ENCODE measurements around the gene GPR84.

Gene GPR84

DNA sequence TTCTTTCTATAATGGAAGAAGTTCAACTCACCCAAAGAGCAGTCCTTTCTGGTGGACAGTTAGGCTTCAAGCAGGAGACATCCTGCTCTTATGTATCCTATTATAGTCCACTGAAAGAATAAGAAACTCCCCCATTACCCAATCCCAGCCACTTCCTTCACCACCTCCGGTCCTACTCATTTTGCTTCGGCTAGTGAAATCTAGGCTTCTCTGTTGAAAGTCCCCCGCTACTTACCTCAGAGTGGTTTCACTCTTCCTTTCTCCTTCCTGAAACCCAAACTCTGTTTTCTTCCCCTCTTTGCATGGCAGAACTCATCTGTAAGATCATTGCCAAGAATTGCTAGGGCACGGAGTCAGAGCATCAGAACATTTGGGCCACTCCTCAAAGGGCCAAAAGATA is at the start of gene GPR84:
TSS of gene GPR84 (minus strand) at position 74 of the 400 bp plus-strand sequence. CDS start 635 bp downstream, outside the sequence.
- DNase-seq (ENCODE audit: low read depth), result no peak

DNA sequence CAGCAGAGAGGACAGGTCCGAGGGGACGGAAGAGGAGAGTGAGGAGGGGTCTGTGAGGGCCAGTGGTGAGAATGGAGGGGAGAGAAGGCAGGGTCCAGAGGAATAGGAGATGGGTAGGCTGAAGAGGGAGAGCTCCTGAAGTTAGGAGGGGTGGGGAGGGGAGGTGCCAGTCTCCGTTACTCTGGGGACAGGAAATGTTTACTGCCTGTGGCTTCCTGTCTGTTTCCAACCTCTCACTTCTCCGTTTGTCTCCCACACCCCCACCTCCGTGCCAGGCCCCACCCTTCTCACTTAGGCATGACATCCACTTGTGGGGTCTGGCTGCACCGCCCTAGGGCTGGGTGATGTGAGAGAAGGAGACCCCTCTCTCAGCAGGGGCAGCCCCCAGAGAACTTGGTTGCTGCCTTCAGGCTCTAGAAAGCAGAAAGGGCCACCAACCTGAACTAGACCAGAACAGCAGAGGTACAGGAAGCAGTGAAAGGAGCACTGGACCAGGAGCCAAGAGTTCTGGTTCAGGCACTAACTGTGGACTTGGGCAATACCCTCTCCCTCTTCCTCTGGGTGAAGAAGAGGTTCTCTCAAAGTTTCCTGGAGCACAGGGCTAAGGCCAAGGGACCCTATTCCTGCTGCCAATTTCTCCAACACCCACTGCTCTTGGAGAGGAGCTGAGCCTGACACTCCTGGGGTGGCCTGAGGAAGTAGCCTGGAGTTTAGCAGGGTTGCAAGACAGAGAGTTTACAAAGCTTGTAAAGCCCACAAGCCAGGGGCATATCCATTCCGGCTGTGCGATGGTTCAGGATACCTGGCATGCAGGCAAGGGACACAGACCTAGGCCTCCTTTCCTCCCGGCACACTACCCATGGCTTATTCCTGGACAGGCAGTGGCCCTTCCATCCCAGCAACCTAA is 49.3 kb upstream of the GPR84 start:
- peak; percentile 50 for DNase-seq (ENCODE audit: low read depth)

DNA sequence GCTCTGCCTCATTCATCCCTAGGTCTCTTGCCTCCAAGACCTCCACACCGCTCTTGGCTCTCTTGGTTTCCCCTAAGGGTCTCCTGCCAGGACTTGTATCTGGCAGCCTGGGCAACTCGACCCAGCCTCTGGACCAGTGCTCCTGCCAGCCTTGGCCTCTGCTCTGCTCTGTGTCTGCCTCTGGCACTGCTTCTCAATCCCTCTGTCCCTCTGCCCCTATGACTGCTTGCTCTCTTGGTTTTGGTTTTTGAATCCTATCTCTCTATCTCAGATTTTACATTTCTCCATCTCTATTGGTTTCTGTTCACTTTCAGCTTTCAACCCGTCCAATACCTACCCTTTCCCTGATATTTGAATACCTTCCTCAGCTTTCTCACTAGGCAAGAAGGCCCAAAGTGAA is 48.5 kb upstream of the GPR84 start:
- no peak for DNase-seq (ENCODE audit: low read depth)

DNA sequence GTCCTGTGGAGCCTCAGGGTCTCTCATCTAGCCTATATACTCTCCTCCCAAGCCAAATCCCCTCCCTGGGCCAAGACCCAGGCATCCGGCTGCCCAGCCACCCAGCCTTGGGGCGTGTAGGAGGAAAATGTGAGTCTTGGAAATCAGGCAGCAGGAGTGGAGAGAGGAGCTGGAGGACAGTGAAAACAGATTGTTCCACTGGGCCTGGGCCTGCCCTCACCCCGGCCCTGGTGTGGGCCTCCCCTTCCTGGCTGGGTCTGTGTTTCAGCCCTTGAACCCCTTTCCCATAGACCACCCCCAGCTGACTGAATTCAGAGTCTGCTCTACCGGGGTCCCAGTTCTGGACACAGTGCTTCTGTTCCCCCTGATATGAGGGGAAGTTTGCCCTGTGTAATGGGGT is 48.1 kb upstream of the GPR84 start:
- no peak for DNase-seq (ENCODE audit: low read depth)

DNA sequence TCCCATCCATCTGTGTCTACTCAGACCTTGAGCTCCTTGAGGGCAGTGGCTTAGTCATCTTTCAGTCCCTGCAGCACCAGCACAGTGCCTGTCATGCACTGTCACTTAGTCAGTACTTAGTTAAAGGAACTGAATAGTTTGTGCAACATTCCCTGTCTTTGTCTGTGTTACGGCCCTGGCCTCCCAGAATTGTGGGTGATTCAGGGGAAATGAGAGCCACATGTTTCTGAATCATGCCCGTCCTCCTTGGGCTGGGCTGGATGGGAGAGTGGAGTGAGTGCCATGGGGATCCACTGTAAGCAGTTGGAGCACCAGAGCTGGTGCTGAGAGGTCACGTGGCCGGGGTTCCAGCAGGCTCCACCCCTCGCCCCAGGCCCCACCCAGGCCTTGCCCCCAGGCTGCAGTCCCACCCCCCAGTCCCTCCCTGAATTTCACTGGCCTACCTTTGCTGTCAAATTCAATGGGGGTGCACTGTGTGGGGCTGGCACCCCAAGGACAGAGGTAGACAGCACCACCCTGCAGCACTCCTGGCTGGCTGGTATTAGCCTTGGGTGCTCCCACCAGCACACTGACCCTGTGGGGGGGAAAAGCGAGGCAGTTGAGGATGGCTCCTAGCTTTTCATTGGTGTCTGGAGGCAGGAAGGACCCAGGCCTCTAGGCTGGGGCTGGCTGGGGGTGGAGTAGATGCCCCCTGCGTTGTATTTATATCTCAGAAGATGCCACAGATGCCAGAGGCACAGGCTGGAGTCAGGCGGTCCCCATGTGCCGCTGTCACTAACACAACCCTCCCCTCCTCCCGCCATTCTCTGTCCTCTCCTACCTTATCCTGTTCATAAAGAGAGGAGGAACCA is 47.3 kb upstream of the GPR84 start:
- DNase-seq (ENCODE audit: low read depth), result peak; percentile 61

DNA sequence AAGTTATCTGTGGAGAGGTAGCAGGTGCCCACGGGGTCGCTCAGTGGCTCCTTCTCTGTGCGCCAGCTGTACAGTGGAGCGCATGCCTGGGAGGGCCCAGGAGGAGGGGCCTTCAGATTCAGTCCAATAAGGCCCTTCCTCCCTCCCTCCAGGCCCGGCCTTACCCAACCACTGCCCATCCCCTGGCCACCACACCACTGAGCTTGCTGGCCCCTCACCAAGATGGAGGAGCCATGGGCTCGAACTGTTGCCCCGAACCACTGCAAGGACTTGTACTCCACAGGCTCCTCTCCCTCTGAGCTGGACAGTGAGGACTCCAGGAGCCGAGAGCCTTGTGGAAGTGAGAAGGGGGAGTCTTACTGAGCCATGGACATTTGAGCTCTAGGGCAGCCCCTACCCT is 45.0 kb upstream of the GPR84 start:
- no peak for DNase-seq (ENCODE audit: low read depth)

DNA sequence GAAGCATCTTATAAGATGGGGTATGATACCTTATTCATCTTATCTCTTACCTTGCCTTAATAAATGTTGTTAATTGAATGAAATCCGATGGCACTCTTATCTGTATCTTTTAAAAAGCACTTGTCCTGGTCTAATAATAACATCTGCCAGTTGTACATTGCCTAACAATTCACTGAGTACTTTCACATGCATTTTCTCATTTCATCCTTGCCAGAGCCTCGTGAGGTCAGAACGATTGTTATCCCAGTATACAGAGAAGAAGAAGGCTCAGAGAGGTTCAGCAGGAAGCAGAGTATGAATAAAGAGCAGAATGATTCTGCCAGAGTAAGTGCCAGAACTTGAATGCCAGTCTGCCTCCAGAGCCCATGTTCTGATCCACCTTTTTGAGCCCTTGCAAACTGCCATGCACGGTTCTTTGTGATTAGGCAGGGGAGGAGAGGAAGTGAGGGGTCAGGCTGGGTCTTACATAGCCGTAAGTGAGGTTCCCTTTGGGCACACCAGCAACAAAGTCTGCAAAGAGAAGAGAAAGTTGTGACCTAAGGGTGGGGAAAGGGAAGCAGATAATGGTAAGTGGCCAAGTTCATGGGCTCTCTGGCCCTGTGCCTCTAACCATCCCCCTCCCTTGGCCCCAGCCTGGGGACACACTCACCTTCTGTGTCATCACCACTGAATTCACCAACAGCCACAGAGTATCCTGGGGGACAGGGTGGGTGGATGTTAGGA is 43.1 kb upstream of the GPR84 start:
- no peak for DNase-seq (ENCODE audit: low read depth)

DNA sequence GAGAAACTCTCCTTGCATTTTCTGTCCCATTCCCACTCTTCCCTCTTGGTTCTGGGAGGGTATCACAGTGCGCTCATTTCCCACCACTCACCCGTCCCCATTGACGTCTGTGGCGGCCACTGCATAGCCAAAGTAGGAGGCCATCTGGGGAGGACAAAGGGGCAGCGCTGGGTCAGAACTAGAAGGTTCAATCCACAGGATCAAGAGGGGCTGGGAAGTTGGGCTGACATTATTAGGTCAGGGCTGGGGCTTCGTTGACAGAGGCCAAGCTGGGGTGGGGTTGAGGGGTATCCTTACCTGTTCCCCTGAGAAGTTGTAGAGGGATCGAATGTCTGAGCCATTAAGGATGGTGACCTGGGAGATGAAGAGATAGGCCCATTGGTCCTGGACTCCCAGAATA is 41.3 kb upstream of the GPR84 start:
- DNase-seq (ENCODE audit: low read depth), result no peak

DNA sequence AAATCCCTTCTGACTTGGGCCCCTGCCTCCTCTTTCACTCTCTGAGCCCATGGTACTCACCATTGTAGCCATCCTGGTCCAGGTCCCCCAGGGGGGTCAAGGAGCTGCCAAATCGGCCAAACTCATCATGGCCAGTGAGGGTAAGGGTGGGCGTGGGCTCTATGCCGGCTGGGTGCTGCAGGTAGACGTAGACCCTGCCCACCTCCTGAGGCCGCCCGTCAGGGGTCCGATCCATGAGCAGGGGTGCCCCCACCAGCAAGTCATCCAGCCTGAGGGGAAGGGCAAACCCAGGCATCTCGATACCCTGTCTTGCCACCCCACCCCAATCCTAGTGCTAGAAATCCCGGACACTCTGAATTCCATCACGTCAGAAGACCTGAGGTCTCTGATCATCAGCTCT is 40.8 kb upstream of the GPR84 start:
- DNase-seq (ENCODE audit: low read depth), result no peak

DNA sequence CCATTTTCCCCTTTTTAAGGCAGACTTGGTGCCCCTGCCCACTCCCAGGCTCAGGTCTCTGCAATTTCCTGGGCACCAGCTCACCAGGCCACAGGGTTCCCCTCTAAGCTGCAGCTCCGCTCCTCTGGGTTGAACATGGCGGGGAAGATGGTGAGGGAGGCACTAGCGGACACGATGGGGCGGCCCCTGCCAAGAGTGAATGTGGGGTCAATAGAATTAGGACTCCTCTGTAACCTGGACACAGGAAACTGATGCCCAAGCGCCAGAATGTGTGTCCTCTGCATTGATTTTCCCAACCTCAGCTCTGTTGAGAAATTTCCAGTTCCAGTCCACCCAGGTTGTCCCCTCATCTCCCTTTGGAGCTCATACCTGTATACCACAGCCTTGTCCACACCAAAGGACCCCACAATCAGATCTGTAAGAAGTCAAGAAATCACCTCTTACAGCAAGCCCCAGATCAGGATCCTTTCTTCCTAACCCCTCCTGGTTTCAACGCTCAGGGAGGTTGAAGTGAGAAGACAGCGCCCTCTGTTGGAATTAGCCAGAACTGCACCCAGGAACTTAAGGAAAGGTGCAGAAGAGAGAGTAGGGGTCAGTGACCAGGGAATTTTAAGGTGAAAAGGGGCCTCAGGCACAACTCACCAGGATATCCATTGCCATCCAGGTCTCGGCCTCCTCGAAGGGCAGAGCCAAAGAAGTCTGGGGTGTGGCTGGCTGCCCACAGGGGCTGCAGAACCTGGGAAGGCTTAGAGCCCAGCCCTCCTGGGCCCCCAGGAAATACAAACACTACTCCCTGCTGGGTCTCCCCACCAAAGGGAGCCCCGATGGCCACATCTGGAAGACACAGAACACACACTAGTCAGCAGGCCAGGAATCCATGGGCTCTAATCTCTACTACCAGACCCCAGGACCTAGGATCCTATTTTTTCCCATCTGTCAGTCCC is 40.0 kb upstream of the GPR84 start:
- no peak for DNase-seq (ENCODE audit: low read depth)

DNA sequence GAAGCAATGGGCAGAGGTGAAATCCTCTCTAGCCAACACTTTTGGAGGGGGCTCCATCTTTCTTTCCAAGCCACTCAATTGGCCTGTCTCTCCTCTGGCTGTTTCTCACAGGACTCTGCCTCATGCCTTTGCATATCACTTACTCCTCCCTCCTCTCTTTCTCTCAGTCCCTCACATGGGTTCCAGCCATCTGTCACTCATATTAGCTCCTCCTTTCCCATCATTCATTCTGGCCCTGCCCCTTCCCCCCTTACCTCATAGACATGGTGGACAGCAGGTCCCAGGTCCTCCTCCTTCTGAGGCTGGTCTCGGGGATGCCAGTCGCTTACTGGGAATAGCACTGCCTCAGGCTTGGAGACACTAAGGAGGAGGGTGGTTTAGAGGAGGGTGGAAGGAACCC is 36.8 kb upstream of the GPR84 start:
- DNase-seq (ENCODE audit: low read depth), result no peak

DNA sequence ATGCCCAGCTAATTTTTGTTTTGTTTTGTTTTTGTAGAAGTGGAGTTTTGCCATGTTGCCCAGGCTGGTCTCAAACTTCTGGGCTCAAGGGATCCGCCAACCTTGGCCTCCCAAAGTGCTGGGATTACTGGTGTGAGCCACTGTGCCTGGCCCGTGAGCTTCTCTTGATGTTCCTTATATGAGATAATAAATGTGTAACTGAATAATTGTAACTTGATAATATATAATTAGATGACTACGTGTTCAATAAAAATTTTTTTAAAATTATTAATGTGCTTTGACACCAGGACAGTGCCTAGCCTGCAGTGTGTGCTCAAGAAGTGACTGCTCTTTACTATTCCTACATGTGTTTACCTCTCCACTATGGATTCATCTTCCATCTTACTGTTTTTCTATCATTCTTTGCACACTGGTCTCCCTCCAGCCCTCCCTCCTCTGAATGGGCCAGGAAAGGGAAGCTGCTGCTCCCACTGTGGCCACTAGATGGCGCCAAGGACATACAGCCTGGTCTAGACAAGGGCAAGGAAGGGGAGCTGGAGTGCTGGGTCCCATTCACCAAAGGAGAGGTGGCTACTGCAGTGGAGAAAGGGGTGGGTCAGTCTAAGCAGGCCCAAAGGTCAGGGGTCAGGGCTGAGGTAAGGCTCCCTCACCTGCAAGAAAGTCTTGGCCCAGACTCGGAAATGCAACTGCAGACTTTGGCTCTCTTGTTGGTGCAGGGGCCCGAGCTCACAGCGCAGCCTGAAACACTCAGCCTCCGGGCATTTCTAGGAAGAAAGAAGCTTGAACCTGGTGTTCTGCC is 34.9 kb upstream of the GPR84 start:
- DNase-seq (ENCODE audit: low read depth), result peak; percentile 80

DNA sequence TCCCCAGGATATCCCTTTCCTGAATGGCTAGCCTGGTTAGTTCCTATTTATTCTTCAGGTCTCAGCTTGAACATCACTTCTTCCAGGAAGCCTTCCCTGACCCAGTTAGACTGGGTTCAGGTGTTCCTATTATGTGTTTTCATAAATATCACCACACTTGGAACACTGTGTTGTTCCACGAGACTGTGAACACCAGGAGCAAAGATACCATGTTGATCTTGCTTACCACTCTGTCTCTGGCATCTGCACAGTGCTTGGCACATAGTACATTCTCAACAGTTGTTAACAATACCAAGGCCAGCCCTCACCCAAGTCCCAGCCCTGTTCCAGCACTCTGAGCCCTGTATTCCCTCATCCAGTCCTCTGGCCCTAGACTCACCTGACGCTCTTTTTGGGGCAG is 33.9 kb upstream of the GPR84 start:
- no peak for DNase-seq (ENCODE audit: low read depth)

DNA sequence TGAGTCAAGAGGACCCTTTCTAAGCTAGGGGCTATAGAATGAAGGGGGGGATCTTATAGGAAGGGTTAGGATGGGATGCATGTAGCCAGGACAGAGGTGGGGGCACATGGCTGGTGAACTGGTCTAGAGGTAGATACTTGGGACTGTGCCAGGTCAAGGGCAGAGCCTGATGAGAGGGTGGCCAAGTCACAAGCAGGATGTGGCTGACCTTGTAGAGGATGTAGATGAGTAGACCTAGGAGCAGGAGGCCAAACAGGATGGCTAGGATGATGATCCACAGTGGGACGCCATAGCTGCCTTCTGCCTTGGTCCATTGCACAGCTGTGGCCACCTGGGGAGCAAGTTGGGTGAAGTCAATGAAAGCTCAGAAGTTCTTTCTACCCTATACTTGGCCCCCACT is 32.9 kb upstream of the GPR84 start:
- no peak for DNase-seq (ENCODE audit: low read depth)

DNA sequence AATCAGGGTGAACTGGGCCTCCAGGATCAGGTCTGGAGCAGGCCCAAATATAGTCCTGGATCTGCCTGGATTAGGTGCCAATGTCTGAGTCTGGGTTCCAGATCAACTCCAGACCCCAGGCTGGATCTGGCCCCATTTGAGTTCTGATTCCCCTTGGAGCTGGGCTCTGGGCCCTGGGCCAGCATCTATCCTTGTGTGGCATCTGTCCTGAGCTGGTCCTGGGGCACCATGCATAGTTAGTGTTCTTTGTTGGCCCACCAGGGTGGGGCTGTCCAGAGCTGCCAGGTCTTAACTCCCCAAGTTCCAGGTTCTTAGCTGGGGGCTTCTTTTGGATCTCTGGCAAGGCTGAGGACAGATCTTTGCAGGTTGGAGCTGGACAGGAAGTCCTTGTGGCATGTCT is 31.3 kb upstream of the GPR84 start:
- DNase-seq (ENCODE audit: low read depth), result no peak

DNA sequence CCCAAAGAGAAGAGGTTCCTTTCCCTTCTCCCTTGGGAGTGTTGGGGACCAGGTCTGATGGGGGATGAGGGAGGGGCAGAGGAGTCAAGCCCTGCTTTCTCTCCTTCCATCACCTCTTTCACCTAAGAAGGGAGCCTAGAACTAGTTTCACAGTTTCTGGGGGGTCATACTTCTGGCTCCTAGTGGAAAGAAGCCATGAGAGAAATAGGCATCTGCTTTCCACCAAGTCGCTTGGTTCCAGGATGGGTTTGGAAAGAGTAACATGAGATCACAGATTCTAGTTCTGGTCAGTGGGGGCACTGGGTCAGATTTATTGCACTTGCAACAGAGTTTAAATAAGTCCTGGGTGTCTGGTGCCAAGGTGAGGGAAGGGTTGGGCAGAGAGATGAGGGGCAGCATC is 30.7 kb upstream of the GPR84 start:
- no peak for DNase-seq (ENCODE audit: low read depth)

DNA sequence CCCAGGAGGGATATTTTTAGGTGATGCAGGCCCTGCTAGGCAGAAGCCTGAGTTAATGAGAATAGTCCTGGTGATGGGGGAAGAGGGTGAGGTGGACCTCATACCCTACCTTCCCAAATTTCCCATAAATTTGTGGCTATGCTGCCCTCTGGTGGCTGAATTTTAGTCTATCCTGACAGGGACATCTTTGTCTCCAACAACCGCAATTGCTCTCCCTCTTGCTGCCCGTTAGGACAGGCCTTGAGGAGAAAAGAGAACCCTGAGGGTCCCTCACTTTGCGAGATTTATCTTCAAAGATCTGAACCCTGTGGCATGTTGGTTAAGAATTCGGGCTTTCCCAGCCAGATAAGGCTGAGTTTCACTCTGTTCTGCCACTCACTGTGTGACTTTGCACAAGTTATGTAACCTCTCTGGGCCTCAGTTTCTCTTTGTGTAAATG is 30.0 kb upstream of the GPR84 start:
- DNase-seq (ENCODE audit: low read depth), result no peak

DNA sequence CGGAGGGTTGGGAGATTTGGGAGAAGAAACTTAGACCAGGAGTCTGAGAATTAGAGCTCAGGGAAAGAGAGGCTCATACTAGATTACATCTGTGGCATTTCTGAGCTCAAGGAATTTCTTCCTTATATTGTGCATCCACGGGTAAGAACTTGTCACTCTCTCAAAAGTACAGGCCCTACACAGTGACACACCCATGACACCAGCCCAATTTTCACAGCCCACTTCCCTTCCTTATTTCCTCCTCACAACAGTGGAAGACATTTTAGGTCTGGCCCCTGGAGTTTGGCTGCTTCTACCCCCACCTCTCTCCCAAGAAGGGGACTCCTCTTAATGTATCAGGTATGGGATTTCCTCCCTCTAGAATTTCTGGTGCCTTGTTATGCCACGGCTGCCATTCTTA is 29.5 kb upstream of the GPR84 start:
- DNase-seq (ENCODE audit: low read depth), result no peak

DNA sequence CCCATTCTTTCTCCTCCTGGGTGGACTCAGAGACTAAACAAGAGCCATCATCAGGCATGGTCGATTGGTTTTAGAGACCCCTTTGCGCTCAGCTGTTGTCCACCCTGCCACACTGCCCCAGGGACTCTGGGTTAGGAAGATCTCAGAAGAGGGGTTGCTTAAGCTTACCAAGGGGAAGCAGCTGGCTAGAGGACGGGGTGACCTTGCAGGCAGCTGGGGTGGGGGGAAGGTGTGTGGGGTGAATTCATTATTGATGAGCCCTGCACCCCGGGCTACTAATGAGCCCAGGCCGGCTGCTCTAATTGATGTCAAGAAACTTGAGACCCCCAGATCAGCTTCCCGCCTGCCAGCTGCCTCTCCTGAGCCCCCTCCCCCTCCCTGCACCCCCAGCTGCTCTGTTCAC is 28.9 kb upstream of the GPR84 start:
- no peak for DNase-seq (ENCODE audit: low read depth)

DNA sequence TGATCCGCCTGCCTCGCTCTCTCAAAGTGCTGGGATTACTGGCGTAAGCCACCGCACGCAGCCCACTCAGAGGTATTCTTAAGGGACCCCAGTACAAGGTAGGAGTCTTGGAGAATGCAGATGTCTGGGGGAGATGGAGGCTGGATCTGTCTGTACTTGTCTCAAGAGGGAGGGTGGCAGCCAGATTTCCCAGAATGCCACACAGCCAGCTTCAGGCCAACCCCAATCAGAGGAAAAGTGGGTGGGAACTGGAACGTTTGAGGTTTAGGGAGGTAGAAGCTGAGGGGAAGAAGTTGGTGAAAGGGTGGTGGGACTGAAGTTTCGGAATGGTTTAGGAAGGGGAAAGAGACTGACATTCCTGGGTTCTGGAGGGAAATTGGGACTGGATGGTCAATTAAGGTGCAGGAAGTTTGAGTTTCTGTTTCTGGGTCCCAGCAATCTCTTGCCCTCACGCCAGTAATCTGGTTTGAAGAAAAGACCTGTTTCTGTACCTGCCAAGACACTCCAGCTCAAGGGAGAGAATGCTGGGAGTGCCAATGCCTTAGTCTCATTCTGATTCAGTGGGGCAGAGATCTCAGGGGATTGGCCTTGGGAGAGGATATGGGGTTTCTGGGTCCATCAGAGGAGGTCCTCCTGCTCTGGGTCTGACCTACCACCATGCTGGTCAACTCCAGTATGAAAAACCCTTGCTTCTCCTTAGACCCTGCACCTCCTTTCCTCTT is 28.4 kb upstream of the GPR84 start:
- DNase-seq (ENCODE audit: low read depth), result no peak

Measured in activated T-cell treated with anti-CD3 and anti-CD28 coated beads for 48 hours (primary cell).